RWPE1 (cell line): Measurements from ENCODE around the gene THOP1.

ENCODE experiments used
- CTCF ChIA-PET: fragments of 350-600 bp; sonication (Branson Sonifier 250); formaldehyde crosslinking; extraction: SDS; loops from one replicate; lab custom pipeline; 2021; lab: Yijun Ruan, JAX
- POLR2A ChIA-PET: fragments of 400-600 bp; formaldehyde crosslinking; extraction: SDS; loops from one replicate; lab custom pipeline; 2020; ENCODE audit warnings: antibody characterized with exemption; ENCODE audit not compliant: low non-redundant PET; lab: Yijun Ruan, JAX
- DNase-seq: peaks from one replicate; pipeline ENCODE4 v3.0.0; 2012; ENCODE audit warnings: low spot score
- H3K27ac ChIP-seq: fragments of 450-650 bp; 2 replicates; pipeline ENCODE4 v1.5.1; 2017
- CTCF ChIP-seq: fragments of 450-650 bp; conservative IDR thresholded peaks from 2 replicates; pipeline ENCODE4 v1.5.1; 2017; ENCODE audit warnings: low read depth, mild to moderate bottlenecking

The THOP1 gene

GRCh38 chr19:2809387-2810140 lies 24.3 kb downstream of the THOP1 start:
- ChIA-PET CTCF (no interaction called here), POLR2A (no interaction called here)
- TF ChIP-seq CTCF = no peak
- no peak for DNase-seq
- H3K27ac ChIP-seq = no peak overlapping the region

GRCh38 chr19:2810141-2811091 lies 25.1 kb downstream of the THOP1 start:
- ChIA-PET POLR2A (no interaction called here), CTCF (interaction anchor here (0.6 kb wide), 2 partner anchors 10 to 30 kb away, joined by 3 read pairs; no protein-coding TSS in a partner anchor)
- DNase-seq = no peak
- no peak for TF ChIP-seq CTCF
- H3K27ac ChIP-seq = no peak overlapping the region

- DNase-seq = no peak
- no peak overlapping the region for H3K27ac ChIP-seq
- no peak for TF ChIP-seq CTCF
- POLR2A ChIA-PET = no interaction called here
- CTCF ChIA-PET = interaction anchor here (0.6 kb wide), 1 partner anchor 9 kb away, joined by 3 read pairs; no protein-coding TSS in a partner anchor
These were observed 26.0 kb downstream of the THOP1 start for GRCh38 chr19:2811221-2811722.

GRCh38 chr19:2811735-2812413 lies 26.6 kb downstream of the THOP1 start:
- TF ChIP-seq CTCF = no peak
- ChIA-PET CTCF (interaction anchor here (0.5 kb wide), 1 partner anchor 24 kb away, joined by 3 read pairs; no protein-coding TSS in a partner anchor), POLR2A (no interaction called here)
- no peak for DNase-seq
- H3K27ac ChIP-seq = no peak overlapping the region

GRCh38 chr19:2812414-2813234 lies 27.3 kb downstream of the THOP1 start:
- CTCF ChIA-PET = interaction anchor here (0.5 kb wide), 1 partner anchor 25 kb away, joined by 3 read pairs; no protein-coding TSS in a partner anchor
- TF ChIP-seq CTCF = no peak
- POLR2A ChIA-PET = no interaction called here
- H3K27ac ChIP-seq = no peak overlapping the region
- no peak for DNase-seq
